ENCODE measurements around the gene ETF1. TPM values are rescaled to one million over a fixed set of nuclear protein-coding genes. Genes with fewer than 3 reads are reported as not detected.

Gene ETF1
- total and polyA plus RNA-seq, 7 experiments from 2014 or later = 19.0 to 137 (median 43.1) TPM

- peak overlapping the region; percentile 78 to 93 (median 89) for H3K4me3 Mint-ChIP-seq
- Histone ChIP-seq H3K4me1 (ENCODE audit: control insufficient read depth in 2 of 2, insufficient read depth in 2 of 2, low read length in 2 of 2) (peaks cover 17 to 29% of the 10 kb centered on the region in 2 donors), H3K27ac (ENCODE audit: low read depth, low read length) (peak overlapping the region; percentile 14), H3K9me3 (ENCODE audit: control insufficient read depth in 2 of 3, low read length in 3 of 3) (no peaks in the 10 kb centered on the region), H3K36me3 (ENCODE audit: control insufficient read depth in 2 of 3, insufficient read depth in 3 of 3, low read length in 3 of 3) (peaks cover 0 to 8% (median 0%) of the 10 kb centered on the region in 3 experiments), H3K4me3 (ENCODE audit: low read length) (peak overlapping the region; percentile 95), H3K27me3 (ENCODE audit: control insufficient read depth in 2 of 2, insufficient read depth in 2 of 2, low read length in 2 of 2) (no peaks in the 10 kb centered on the region)
- DNase-seq (no peak), ATAC-seq (no peak)
- H3K36me3 Mint-ChIP-seq = peaks cover 0 to 19% (median 17%) of the 10 kb centered on the region in 5 donors
- H3K27ac Mint-ChIP-seq = peak overlapping the region in 8 of 9 donors; percentile 38 to 91 (median 79)
- intact Hi-C loops (cut with micrococcal nuclease) = loop anchor here (5.0 to 10.0 kb wide), 4 partner anchors 432 to 1648 kb away; partner anchors contain the start of genes FAM13B (in 1 of the 2), PROB1 (in 1 of the 2), PURA (in 1 of the 2) and UBE2D2 (in 1 of the 2)
- peaks cover 17 to 26% (median 26%) of the 10 kb centered on the region in 7 donors for H3K4me1 Mint-ChIP-seq
- H3K27me3 Mint-ChIP-seq = peaks cover 0 to 20% (median 0%) of the 10 kb centered on the region in 5 donors
- peaks cover 0 to 2% (median 0%) of the 10 kb centered on the region in 11 donors for H3K9me3 Mint-ChIP-seq
- POLR2A ChIA-PET = interaction anchor here (0.6 to 2.9 kb wide), 3 partner anchors 23 to 76 kb away, joined by 3 to 17 read pairs (median 15); partner anchors contain the start of gene ETF1
- CTCF ChIA-PET = interaction anchor here (3.1 kb wide), 1 partner anchor 36 kb away, joined by 24 read pairs; no protein-coding TSS in a partner anchor
Measured at GRCh38 chr5:138466900-138467710, 75.9 kb downstream of the ETF1 start.

GRCh38 chr5:138466125-138466899 lies 76.7 kb downstream of the ETF1 start:
- H3K9me3 ChIP-seq (ENCODE audit: control insufficient read depth in 2 of 3, low read length in 3 of 3) = no peaks in the 10 kb centered on the region
- H3K9me3 Mint-ChIP-seq = peaks cover 0 to 2% (median 0%) of the 10 kb centered on the region in 11 donors
- peaks cover 0 to 20% (median 0%) of the 10 kb centered on the region in 5 donors for H3K27me3 Mint-ChIP-seq
- H3K27ac Mint-ChIP-seq = peak overlapping the region in 8 of 9 donors; percentile 51 to 91 (median 82)
- H3K36me3 ChIP-seq (ENCODE audit: control insufficient read depth in 2 of 3, insufficient read depth in 3 of 3, low read length in 3 of 3) = peaks cover 0 to 8% (median 0%) of the 10 kb centered on the region in 3 experiments
- ATAC-seq (no peak), DNase-seq (peak in 5 of 9 donors; percentile 12 to 54 (median 18))
- H3K27ac ChIP-seq (ENCODE audit: low read depth, low read length) = peak overlapping the region; percentile 91
- H3K4me3 Mint-ChIP-seq = peak overlapping the region; percentile 78 to 93 (median 89)
- intact Hi-C loops (cut with micrococcal nuclease) = loop anchor here (5.0 to 10.0 kb wide), 4 partner anchors 432 to 1648 kb away; partner anchors contain the start of genes FAM13B (in 1 of the 2), PROB1 (in 1 of the 2), PURA (in 1 of the 2) and UBE2D2 (in 1 of the 2)
- H3K4me1 Mint-ChIP-seq = peaks cover 21 to 31% (median 27%) of the 10 kb centered on the region in 7 donors
- no peaks in the 10 kb centered on the region for H3K27me3 ChIP-seq (ENCODE audit: control insufficient read depth in 2 of 2, insufficient read depth in 2 of 2, low read length in 2 of 2)
- peak overlapping the region; percentile 95 for H3K4me3 ChIP-seq (ENCODE audit: low read length)
- H3K36me3 Mint-ChIP-seq = peaks cover 0 to 19% (median 17%) of the 10 kb centered on the region in 5 donors
- CTCF ChIA-PET = interaction anchor here (1.3 to 3.1 kb wide), 2 partner anchors 16 to 37 kb away, joined by 7 to 24 read pairs; no protein-coding TSS in a partner anchor
- peaks cover 17 to 29% of the 10 kb centered on the region in 2 donors for H3K4me1 ChIP-seq (ENCODE audit: control insufficient read depth in 2 of 2, insufficient read depth in 2 of 2, low read length in 2 of 2)
- POLR2A ChIA-PET = interaction anchor here (1.0 to 2.9 kb wide), 5 partner anchors 24 to 128 kb away, joined by 4 to 17 read pairs (median 15); partner anchors contain the start of genes ETF1 and FAM53C

- peak within 1 kb of the TSS; percentile 95 for H3K4me3 ChIP-seq (ENCODE audit: low read length)
- no peaks in the 10 kb centered on the region for H3K27me3 ChIP-seq (ENCODE audit: control insufficient read depth in 2 of 2, insufficient read depth in 2 of 2, low read length in 2 of 2)
- no peaks in the 10 kb centered on the region for H3K9me3 ChIP-seq (ENCODE audit: control insufficient read depth in 2 of 3, low read length in 3 of 3)
- peaks cover 17 to 29% of the 10 kb centered on the region in 2 donors for H3K4me1 ChIP-seq (ENCODE audit: control insufficient read depth in 2 of 2, insufficient read depth in 2 of 2, low read length in 2 of 2)
- peak within 1 kb of the TSS; percentile 69 to 97 (median 91) for H3K27ac Mint-ChIP-seq
- peaks cover 0 to 8% (median 0%) of the 10 kb centered on the region in 3 experiments for H3K36me3 ChIP-seq (ENCODE audit: control insufficient read depth in 2 of 3, insufficient read depth in 3 of 3, low read length in 3 of 3)
- H3K27ac ChIP-seq (ENCODE audit: low read depth, low read length) = peak within 1 kb of the TSS; percentile 91
- peaks cover 0 to 2% (median 0%) of the 10 kb centered on the region in 11 donors for H3K9me3 Mint-ChIP-seq
- peaks cover 0 to 20% (median 0%) of the 10 kb centered on the region in 5 donors for H3K27me3 Mint-ChIP-seq
- peak; percentile 73 for ATAC-seq
- intact Hi-C loops (cut with micrococcal nuclease) = loop anchor here (1.0 to 10.0 kb wide), 18 partner anchors 27 to 1649 kb away; partner anchors contain the start of genes ETF1 (in 2 of the 2), HNRNPA0 (in 2 of the 2), BRD8 (in 1 of the 2) and CDC23 (in 1 of the 2)
- H3K4me3 Mint-ChIP-seq = peak within 1 kb of the TSS; percentile 78 to 93 (median 89)
- H3K36me3 Mint-ChIP-seq = peaks cover 0 to 19% (median 17%) of the 10 kb centered on the region in 5 donors
- ChIA-PET POLR2A (interaction anchor here (0.5 to 2.9 kb wide), 12 partner anchors 15 to 402 kb away, joined by 3 to 17 read pairs (median 6); partner anchors contain the start of genes ETF1, FAM53C and HSPA9), CTCF (interaction anchor here (0.7 to 3.1 kb wide), 11 partner anchors 7 to 110 kb away, joined by 3 to 24 read pairs (median 5); partner anchors contain the start of gene HSPA9)
- peak; percentile 57 to 97 (median 96) for DNase-seq
- peaks cover 28 to 39% (median 35%) of the 10 kb centered on the region in 7 donors for H3K4me1 Mint-ChIP-seq
Measured at GRCh38 chr5:138465261-138466124, 77.5 kb downstream of the ETF1 start, which contains the start of gene EGR1. Gene EGR1, plus strand, starts transcription at chr5:138465479. Its CDS starts 283 bp downstream, at chr5:138465762.

GRCh38 chr5:138464388-138465260 lies 78.4 kb downstream of the ETF1 start:
- H3K9me3 Mint-ChIP-seq = peaks cover 0 to 2% (median 0%) of the 10 kb centered on the region in 11 donors
- DNase-seq (peak; percentile 94 to 99 (median 98)), ATAC-seq (peak; percentile 79)
- peaks cover 0 to 19% (median 17%) of the 10 kb centered on the region in 5 donors for H3K36me3 Mint-ChIP-seq
- Histone ChIP-seq H3K9me3 (ENCODE audit: control insufficient read depth in 2 of 3, low read length in 3 of 3) (no peaks in the 10 kb centered on the region), H3K4me3 (ENCODE audit: low read length) (peak overlapping the region; percentile 95), H3K27ac (ENCODE audit: low read depth, low read length) (peak overlapping the region; percentile 91), H3K36me3 (ENCODE audit: control insufficient read depth in 2 of 3, insufficient read depth in 3 of 3, low read length in 3 of 3) (peaks cover 0 to 8% (median 0%) of the 10 kb centered on the region in 3 experiments), H3K27me3 (ENCODE audit: control insufficient read depth in 2 of 2, insufficient read depth in 2 of 2, low read length in 2 of 2) (no peaks in the 10 kb centered on the region), H3K4me1 (ENCODE audit: control insufficient read depth in 2 of 2, insufficient read depth in 2 of 2, low read length in 2 of 2) (peaks cover 24 to 37% of the 10 kb centered on the region in 2 donors)
- intact Hi-C loops (cut with micrococcal nuclease) = loop anchor here (1.0 to 10.0 kb wide), 23 partner anchors 14 to 1650 kb away; partner anchors contain the start of genes CDC23 (in 2 of the 2), ETF1 (in 2 of the 2), HNRNPA0 (in 2 of the 2) and HSPA9 (in 2 of the 2)
- peak overlapping the region; percentile 78 to 93 (median 89) for H3K4me3 Mint-ChIP-seq
- peak overlapping the region; percentile 69 to 97 (median 91) for H3K27ac Mint-ChIP-seq
- POLR2A ChIA-PET = interaction anchor here (0.5 to 2.9 kb wide), 16 partner anchors 9 to 431 kb away, joined by 3 to 17 read pairs (median 4); partner anchors contain the start of genes ETF1, FAM13B, FAM53C and HSPA9
- CTCF ChIA-PET = interaction anchor here (0.6 to 3.1 kb wide), 14 partner anchors 8 to 291 kb away, joined by 3 to 24 read pairs (median 5); partner anchors contain the start of gene HSPA9
- peaks cover 32 to 48% (median 44%) of the 10 kb centered on the region in 7 donors for H3K4me1 Mint-ChIP-seq
- peaks cover 0 to 20% (median 0%) of the 10 kb centered on the region in 5 donors for H3K27me3 Mint-ChIP-seq

Data from naive thymus-derived CD4-positive, alpha-beta T cell (primary cell).